HG02884 (cell line): ENCODE results near the gene ZNF79.

Experiments
- ATAC-seq: cut with Tn5 transposase; IDR thresholded peaks from one replicate; pipeline ENCODE4 v1.9.1; 2021; ENCODE audit warnings: mild to moderate bottlenecking, moderate library complexity; ENCODE audit not compliant: unreplicated experiment

Gene ZNF79

DNA sequence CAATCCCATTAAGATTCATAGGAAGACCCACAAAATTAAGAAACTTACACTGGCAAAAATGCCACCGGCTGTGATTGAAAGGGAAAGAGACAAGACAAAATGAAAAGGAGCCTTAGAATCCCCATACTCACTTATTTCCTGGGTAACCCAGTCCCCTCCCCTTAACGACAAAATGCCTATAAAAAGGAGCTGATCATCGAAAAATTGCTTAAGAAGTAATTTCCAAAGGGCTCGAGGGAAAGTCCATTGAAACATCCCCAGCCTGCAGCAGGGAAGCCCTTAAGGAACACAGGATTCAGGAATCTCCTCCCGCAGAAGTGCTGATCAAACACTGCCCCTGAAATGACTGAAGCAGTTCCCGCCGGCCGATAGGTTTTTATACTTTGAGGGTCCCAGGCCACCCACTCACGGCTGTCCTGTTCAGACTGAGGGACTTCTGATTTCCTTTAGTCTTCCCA lies 677 bp upstream of the ZNF79 start:
- ATAC-seq: peak; percentile 10

DNA sequence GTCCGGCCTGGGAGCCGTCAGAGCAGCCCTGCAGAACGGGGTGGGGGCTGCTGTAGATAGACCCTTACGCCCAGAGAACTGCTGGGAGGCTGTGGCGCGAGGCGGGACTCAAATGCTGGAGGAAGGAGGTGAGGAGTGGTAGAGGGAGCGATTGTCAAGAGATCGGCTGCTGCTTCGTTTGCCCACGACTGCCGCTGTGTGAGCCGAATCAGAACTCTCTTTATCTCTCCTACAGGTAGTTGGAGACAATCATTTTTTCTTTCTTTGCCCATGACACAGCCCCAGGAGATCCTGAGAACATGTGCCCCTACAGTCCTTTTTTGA lies 456 bp downstream of the ZNF79 start:
- no peak for ATAC-seq

GRCh38 chr9:127426756-127427155 lies 2.6 kb downstream of the ZNF79 start:
- no peak for ATAC-seq

- ATAC-seq: no peak
Measured at GRCh38 chr9:127428348-127428747, 4.2 kb downstream of the ZNF79 start.

DNA sequence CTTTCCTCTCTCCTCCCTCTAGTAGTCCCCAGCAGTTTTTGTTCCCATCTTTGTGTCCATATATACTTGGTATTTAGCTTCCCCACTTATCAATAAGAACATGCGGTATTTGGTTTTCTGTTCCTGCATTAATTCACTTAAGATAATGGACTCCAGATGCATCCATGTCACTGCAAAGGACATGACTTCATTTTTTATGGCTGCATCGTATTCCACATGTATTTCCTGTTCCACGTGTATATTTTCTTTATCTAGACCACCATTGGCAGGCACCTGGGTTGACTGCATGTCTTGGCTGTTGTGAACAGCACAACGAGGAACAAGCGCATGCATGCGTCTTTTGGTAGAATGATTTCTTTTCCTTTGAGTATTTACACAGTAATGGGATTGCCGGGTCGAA lies 6.2 kb downstream of the ZNF79 start:
- ATAC-seq: no peak

DNA sequence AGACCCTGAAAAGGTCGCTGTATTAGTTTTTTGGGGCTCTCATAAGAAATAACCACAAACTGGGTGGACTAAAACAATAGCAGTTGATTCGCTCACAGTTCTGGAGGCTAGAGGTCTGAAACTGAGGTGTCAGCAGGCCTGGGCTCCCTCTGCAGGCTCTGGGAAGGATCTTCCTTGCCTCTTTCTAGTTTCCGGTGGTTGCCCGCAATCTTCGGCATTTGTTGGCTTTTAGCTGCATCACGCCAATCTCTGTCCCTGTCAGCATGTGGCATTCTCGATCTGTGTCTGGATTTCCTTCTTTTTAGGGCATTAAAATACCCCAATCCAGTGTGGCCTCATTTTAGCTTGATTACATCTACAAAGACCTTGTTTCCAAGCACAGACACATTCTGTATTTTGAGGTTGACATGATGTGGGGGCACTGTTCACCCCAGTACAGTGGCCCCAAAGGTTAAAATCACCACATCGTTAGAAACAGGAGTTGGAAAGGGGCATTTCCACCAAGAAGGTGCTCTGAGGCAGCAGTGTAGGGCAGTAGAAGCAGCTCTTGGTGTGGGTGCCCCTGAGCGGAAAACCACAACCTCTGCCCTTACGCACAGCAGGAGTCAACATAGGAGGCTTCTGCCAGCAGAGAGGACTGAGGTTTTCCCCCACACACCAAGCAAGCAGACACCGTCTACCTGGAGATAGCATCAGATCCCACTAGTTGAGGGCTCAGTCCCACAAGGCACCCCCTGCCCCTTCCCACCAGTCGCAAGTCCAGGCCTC lies 13.5 kb downstream of the ZNF79 start:
- no peak for ATAC-seq

DNA sequence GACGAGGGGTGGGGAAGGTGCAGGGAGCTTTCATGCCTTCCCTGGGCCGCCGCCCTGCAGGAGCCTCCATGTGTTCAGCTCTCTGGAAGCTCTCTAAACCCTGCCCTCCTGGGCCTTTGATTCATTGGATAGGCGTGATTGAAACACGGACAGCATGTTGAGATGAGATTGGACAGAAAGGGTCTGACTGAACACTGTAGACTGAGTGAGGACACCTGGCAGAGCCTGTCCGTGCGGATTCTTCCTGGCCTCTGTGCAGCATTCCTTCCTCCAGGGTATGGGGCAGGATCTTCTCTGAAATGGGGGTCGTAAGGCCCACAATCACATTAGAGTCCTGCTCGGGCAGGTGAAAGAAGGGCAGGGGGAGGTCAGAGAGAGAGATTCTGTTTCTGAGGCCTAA lies 14.2 kb downstream of the ZNF79 start:
- no peak for ATAC-seq

DNA sequence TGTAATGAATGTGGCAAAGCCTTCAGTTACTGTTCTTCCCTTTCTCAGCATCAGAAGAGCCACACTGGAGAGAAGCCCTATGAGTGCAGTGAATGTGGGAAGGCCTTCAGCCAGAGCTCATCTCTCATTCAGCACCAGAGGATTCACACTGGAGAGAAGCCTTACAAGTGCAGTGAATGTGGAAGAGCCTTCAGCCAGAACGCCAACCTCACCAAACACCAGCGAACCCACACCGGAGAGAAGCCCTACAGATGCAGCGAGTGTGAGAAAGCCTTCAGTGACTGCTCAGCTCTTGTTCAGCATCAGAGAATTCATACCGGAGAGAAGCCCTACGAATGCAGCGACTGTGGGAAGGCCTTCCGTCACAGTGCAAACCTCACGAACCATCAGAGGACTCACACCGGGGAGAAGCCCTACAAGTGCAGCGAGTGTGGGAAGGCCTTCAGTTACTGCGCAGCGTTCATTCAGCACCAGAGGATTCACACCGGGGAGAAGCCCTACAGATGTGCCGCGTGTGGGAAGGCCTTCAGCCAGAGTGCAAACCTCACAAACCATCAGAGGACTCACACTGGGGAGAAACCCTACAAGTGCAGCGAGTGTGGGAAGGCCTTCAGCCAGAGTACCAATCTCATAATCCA lies 20.2 kb downstream of the ZNF79 start:
- ATAC-seq: no peak

GRCh38 chr9:127444921-127445850 lies 21.0 kb downstream of the ZNF79 start:
- ATAC-seq: no peak

DNA sequence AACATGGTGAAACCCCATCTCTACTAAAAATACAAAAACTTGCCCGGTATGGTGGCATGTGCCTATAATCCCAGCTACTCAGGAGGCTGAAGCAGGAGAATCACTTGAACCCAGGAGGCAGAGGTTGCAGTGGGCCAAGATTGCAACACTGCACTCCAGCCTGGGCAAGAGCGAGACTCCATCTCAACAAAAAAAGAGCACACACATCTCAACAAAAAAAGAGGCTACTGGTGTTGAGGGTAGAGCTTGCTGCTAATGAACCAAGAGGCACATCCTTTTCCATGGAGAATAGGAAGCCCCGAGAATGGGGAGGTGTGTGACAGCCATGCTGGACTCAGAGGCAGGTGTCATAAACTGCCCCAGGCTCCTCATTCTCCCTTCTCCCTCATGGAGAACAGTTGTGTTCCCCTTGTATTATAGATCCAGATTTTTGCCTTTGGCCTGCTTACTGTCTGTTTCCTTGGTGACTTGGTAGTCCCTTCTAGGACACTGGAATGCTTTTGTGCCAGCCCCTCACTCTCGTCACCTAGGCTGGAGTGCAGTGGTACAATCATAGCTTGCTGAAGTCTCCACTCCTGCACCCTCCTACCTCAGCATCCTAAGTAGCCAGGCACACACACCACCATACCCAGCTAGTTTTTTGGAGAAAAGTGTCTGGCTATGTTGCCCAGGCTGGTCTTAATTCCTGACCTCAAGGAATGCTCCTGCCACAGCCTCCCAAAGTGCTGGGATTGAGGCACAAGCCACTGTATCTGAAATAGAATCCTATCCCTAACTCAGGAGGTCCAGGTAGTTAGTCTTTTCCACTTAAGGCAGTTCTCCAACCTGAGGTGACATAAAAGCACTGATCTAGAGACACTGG lies 21.9 kb downstream of the ZNF79 start:
- no peak for ATAC-seq

GRCh38 chr9:127446713-127447415 lies 22.7 kb downstream of the ZNF79 start:
- no peak for ATAC-seq

DNA sequence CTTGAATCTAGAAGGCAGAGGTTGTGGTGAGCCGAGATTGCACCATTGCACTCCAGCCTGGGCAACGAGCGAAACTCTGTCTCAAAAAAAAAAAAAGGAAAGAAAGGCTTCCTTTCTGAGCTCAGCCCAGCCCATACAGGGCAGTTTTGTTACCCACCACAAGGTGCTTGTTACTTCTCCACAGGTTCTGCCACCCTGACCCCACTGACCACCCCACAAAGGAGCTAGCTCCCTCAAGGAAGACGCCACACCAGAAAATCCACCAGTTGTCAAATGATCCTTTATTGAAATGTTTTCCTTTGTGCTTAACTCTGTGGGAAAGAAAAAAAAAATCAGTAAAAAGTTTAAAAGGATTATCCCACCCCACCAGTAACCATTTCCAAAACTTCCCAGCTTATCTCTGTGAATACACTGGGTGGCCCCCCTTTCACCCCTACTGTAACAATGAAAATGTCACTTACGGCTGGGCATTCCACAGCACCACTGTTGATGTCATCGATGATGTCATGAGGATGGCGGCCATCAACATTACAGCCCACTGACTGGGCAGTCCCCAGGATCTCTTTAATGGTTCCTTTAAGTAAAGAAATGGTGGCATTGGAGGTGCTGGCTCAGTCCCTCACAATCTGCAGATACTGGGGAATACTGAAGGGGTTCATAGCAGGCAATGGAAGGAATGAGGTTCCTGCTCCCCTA lies 23.4 kb downstream of the ZNF79 start:
- no peak for ATAC-seq

- no peak for ATAC-seq
Measured at GRCh38 chr9:127448112-127448805, 24.1 kb downstream of the ZNF79 start.

DNA sequence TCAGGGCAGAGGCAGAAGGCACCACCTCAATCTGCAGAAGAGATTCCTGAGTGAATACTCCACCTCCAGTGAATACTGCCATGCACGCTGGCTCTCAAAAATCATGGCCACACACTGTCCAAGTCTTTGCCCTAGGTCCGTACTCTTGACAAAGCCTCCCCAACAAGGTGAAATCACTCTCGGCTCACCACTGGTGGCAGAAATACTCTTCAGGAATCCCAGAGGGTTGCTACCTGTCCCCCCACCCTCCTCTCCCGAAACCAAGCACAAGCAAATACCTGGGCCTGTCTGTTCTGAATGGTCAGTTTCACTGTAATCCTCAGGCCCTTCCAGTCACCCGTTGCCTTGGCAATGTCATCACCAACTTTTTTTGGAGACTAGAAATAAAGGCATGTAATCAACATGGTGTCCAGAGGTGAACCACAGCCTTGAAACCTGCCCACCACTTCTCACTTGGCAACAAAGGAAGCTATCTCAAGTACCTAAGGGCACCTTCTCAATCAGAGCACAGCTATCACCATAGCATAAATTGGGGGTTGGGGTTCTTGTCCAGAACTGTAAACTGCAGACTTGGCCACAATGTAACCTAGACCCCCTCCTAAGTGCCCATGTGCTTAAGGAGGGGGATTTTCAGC lies 25.3 kb downstream of the ZNF79 start:
- ATAC-seq: no peak

- ATAC-seq: no peak
Measured at GRCh38 chr9:127450243-127450760, 26.1 kb downstream of the ZNF79 start.

DNA sequence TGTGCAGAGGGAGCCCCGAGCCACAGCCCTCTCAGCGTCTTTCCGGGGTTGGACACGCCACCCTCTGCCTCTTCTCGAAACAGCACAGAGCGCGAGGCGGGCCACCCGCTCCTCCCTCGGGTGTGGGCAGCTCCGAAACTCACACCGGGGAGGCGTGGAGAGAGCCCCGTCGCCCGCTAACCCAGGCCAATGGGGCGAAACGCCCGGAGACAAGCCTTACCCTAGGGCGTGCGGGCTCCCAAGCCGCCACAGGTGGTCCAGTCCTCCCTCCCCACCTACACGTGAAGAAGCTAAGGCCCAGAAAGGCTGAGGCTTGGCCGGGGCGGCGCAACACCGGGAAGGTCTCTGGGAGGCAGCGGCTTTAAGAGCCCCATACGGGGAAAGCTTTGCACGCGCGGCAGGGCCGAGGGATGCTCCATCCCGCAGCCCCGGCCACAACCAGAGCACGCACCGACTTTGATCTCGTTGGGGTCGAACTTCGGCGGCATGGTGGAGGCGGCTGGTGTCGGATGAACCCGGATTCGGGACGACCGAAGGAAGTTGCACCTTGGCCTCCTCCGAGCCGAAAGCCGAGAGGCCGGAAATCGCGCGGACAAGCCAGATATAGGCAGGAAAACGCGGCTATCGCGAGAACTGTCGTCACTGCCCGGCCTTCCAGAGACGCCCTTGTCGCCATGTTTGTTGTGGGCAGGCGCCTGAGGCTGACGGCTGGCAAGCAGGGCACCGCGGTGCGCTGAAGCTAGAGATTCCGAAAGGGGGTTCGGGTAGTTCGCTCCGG lies 26.8 kb downstream of the ZNF79 start, which contains the start of the genes LRSAM1 and RPL12:
LRSAM1 (plus strand) TSS at position 681 of the 778 bp plus-strand sequence. CDS start 3,018 bp downstream, outside the sequence.
RPL12 (minus strand) TSS at position 577 of the 778 bp plus-strand sequence; CDS start at position 488, 89 bp downstream.
- ATAC-seq: peak; percentile 57

DNA sequence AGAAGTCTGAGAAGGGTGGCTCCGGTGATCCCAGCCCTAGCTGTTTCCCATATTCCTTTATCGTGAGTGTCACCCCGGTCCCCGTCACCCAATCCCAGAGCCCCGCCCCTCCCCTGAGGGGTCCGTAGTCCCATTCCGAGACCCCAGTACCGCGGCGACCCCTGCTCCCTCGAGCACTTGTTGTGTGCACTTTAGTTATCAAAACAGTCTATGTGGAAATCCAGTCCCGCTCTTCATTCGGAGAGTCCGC lies 27.4 kb downstream of the ZNF79 start:
- ATAC-seq: peak; percentile 26
